IPS DF 6.9 (cell line): ENCODE results near the gene INSRR.

Source experiments
- DNase-seq: peaks from one replicate; pipeline ENCODE4 v3.0.0-alpha.2; 2013; ENCODE audit warnings: low read depth, low spot score
- H3K27ac ChIP-seq: one replicate; pipeline ENCODE4 v1.5.1; 2013; ENCODE audit warnings: low read length, control low read depth
- H3K27me3 ChIP-seq: 2 replicates; pipeline ENCODE4 v1.6.1; 2013; ENCODE audit warnings: mild to moderate bottlenecking, low read length; ENCODE audit not compliant: control insufficient read depth, insufficient read depth
- H3K36me3 ChIP-seq: 2 replicates; pipeline ENCODE4 v1.6.1; 2013; ENCODE audit warnings: low read length; ENCODE audit not compliant: control insufficient read depth, insufficient read depth
- H3K4me1 ChIP-seq: 2 replicates; pipeline ENCODE4 v1.6.1; 2013; ENCODE audit warnings: low read length; ENCODE audit not compliant: control insufficient read depth, insufficient read depth
- H3K4me3 ChIP-seq: 2 replicates; pipeline ENCODE4 v1.5.1; 2013; ENCODE audit warnings: mild to moderate bottlenecking, low read length
- H3K9me3 ChIP-seq: 2 replicates; pipeline ENCODE4 v1.6.1; 2013; ENCODE audit warnings: low read length, inconsistent platforms; ENCODE audit not compliant: control insufficient read depth, insufficient read depth
- WGBS: extraction: QIAGEN DNeasy Blood & Tissue Kit; methylation state at CpG from one replicate; pipeline ENCODE4 v1.1.7; 2013; ENCODE audit warnings: mixed read lengths, missing lambda C conversion rate; ENCODE audit not compliant: insufficient read length, insufficient coverage; 5-methylcytosine and 5-hydroxymethylcytosine counted together

Gene INSRR

GRCh38 chr1:156874572-156875340 is 15.8 kb upstream of the INSRR start:
- H3K27ac ChIP-seq: no peak overlapping the region
- no peaks in the 10 kb centered on the region; the same call in 1 of the 2 replicates for H3K27me3 ChIP-seq
- H3K4me3 ChIP-seq: no peak overlapping the region
- DNase-seq: no peak
- H3K4me1 ChIP-seq: no peaks in the 10 kb centered on the region
- WGBS: no CpG with 5 or more reads among the region's 16 CpGs
- no peaks in the 10 kb centered on the region for H3K36me3 ChIP-seq
- no peaks in the 10 kb centered on the region for H3K9me3 ChIP-seq

DNA sequence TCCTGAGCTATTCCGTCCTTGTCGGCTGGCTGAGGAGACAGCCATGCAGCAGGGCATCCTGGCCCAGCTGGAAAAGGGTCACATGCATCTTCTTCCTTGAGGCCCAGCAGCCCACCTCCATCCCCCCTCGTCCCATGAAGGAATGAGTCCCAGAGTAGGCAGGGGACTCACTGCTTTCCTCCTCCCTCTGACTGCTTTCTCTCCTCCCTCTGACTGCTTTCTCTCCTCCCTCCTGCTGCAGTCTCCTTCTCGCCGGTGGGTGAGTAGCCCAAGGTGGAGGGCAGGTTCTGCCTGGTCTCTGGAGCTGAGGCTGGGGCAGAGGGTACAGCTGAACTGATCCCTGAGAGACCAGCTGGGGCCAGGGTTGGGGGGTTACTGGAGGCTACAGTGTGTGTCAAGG is 15.2 kb upstream of the INSRR start:
- no CpG with 5 or more reads among the region's 5 CpGs for WGBS
- Histone ChIP-seq H3K9me3 (no peaks in the 10 kb centered on the region), H3K27me3 (no peaks in the 10 kb centered on the region; the same call in 1 of the 2 replicates)

GRCh38 chr1:156873659-156874058 is 14.7 kb upstream of the INSRR start:
- no peak for DNase-seq
- Histone ChIP-seq H3K4me1 (no peaks in the 10 kb centered on the region), H3K27ac (no peak overlapping the region), H3K4me3 (no peak overlapping the region), H3K27me3 (no peaks in the 10 kb centered on the region; the same call in 1 of the 2 replicates), H3K36me3 (no peaks in the 10 kb centered on the region), H3K9me3 (no peaks in the 10 kb centered on the region)
- no CpG with 5 or more reads among the region's 18 CpGs for WGBS

More for the DNA sequence above, 15.2 kb upstream of the INSRR start:
- no peak for DNase-seq
- Histone ChIP-seq H3K27ac (no peak overlapping the region), H3K4me3 (no peak overlapping the region), H3K4me1 (no peaks in the 10 kb centered on the region), H3K36me3 (no peaks in the 10 kb centered on the region)

DNA sequence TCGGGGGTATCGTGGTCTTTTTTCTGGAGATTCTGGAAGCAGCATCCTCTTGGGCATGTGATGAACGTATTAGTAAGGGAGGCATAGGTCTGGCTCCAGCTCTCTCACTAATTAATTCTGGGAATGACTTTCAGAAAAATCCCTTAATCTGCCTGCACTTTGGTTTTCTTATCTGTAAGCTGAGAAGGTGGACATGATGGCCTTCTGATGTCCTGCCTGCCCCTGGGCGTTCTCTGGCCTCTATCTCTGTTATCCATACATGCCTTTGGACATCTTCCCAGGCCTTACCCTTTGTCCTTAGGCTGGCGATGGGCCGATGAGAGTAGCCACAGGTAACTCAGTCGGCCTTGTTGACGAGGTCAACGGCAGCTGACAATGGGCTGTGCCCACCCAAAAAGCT is 10.5 kb upstream of the INSRR start:
- H3K27me3 ChIP-seq: no peaks in the 10 kb centered on the region; the same call in 1 of the 2 replicates
- no CpG with 5 or more reads among the region's 9 CpGs for WGBS
- H3K27ac ChIP-seq: no peak overlapping the region
- H3K36me3 ChIP-seq: no peaks in the 10 kb centered on the region
- no peak for DNase-seq
- H3K4me1 ChIP-seq: peaks cover 2% of the 10 kb centered on the region; the same call in 1 of the 2 replicates
- no peaks in the 10 kb centered on the region for H3K9me3 ChIP-seq
- H3K4me3 ChIP-seq: no peak overlapping the region

- Histone ChIP-seq H3K9me3 (no peaks in the 10 kb centered on the region), H3K4me3 (no peak overlapping the region), H3K36me3 (no peaks in the 10 kb centered on the region), H3K27me3 (peaks cover 8% of the 10 kb centered on the region), H3K4me1 (peaks cover 2% of the 10 kb centered on the region; the same call in 1 of the 2 replicates), H3K27ac (no peak overlapping the region)
- no CpG with 5 or more reads among the region's 13 CpGs for WGBS
- DNase-seq: no peak
These were observed 9.4 kb upstream of the INSRR start for GRCh38 chr1:156868341-156868740.

GRCh38 chr1:156866249-156866909 is 7.5 kb upstream of the INSRR start:
- peaks cover 2% of the 10 kb centered on the region; the same call in 1 of the 2 replicates for H3K4me1 ChIP-seq
- no peak overlapping the region for H3K4me3 ChIP-seq
- no peaks in the 10 kb centered on the region for H3K9me3 ChIP-seq
- peaks cover 27% of the 10 kb centered on the region for H3K27me3 ChIP-seq
- no peak overlapping the region for H3K27ac ChIP-seq
- no peaks in the 10 kb centered on the region for H3K36me3 ChIP-seq
- DNase-seq: no peak
- WGBS: no CpG with 5 or more reads among the region's 12 CpGs

DNA sequence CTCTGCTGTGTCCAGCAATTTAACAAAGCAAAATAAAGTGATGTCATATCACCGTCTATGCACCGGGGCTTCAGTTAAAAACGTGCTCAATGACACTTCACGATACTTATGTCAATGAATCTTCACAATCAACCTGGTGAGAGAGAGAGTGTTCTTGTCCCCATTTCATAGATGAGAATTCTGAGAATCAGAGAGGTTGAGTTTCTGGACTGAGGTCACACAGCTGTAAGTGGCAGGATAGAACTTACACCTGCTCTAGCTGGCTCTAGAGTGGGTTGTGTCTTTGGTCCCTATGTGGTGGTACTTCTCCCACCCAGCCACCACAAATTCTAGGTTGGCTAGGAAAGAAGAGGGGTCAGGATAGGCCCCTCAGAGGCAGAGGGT is 6.9 kb upstream of the INSRR start:
- Histone ChIP-seq H3K27ac (no peak overlapping the region), H3K36me3 (no peaks in the 10 kb centered on the region), H3K9me3 (no peaks in the 10 kb centered on the region), H3K4me3 (no peak overlapping the region), H3K27me3 (peaks cover 33% of the 10 kb centered on the region), H3K4me1 (peaks cover 3% of the 10 kb centered on the region; the same call in 1 of the 2 replicates)
- WGBS: no CpG with 5 or more reads among the region's 4 CpGs
- no peak for DNase-seq

GRCh38 chr1:156865258-156865657 is 6.3 kb upstream of the INSRR start:
- Histone ChIP-seq H3K36me3 (no peaks in the 10 kb centered on the region), H3K4me3 (no peak overlapping the region), H3K27me3 (peaks cover 37% of the 10 kb centered on the region), H3K4me1 (peaks cover 3% of the 10 kb centered on the region; the same call in 1 of the 2 replicates), H3K27ac (no peak overlapping the region), H3K9me3 (no peaks in the 10 kb centered on the region)
- WGBS: no CpG with 5 or more reads among the region's 9 CpGs
- no peak for DNase-seq

DNA sequence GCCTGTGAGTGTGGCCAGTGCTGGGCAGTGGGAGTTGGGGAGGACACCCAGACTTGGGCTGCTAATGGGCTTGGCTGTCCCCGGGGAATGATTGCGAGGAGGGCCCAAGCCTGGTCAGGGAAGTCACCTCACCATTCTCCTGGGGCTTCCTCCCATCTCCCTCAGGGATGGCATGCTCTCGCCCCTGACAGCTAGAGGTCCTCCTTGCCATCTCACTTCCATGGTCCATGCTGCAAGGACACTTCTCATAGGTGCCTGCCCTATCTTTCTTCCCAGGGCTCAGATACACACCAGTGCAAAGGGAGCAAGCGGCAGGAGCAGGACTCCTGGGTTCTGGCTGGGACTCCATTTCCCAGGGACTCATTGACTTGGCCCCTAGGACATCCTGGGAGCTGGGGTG is 5.9 kb upstream of the INSRR start:
- no peaks in the 10 kb centered on the region for H3K36me3 ChIP-seq
- WGBS: no CpG with 5 or more reads among the region's 4 CpGs
- peaks cover 41% of the 10 kb centered on the region for H3K27me3 ChIP-seq
- no peak for DNase-seq
- H3K4me1 ChIP-seq: peaks cover 3% of the 10 kb centered on the region; the same call in 1 of the 2 replicates
- no peak overlapping the region for H3K4me3 ChIP-seq
- no peak overlapping the region for H3K27ac ChIP-seq
- H3K9me3 ChIP-seq: no peaks in the 10 kb centered on the region

- Histone ChIP-seq H3K27ac (no peak overlapping the region), H3K4me1 (peaks cover 3% of the 10 kb centered on the region; the same call in 1 of the 2 replicates), H3K27me3 (peaks cover 52% of the 10 kb centered on the region), H3K36me3 (no peaks in the 10 kb centered on the region), H3K9me3 (no peaks in the 10 kb centered on the region), H3K4me3 (no peak overlapping the region)
- no CpG with 5 or more reads among the region's 7 CpGs for WGBS
- DNase-seq: no peak
These were observed 4.7 kb upstream of the INSRR start for GRCh38 chr1:156863631-156864030.
